GM19043 (cell line): ENCODE results near the gene FHOD3.

Source experiments
- ATAC-seq: cut with Tn5 transposase; IDR thresholded peaks from one replicate; pipeline ENCODE4 v1.9.1; 2021; ENCODE audit warnings: low read depth; ENCODE audit not compliant: unreplicated experiment

Gene FHOD3

GRCh38 chr18:36602620-36603019 lies 305.1 kb downstream of the FHOD3 start:
- no peak for ATAC-seq

- ATAC-seq = no peak
These were observed 310.6 kb downstream of the FHOD3 start for GRCh38 chr18:36608107-36608506.

DNA sequence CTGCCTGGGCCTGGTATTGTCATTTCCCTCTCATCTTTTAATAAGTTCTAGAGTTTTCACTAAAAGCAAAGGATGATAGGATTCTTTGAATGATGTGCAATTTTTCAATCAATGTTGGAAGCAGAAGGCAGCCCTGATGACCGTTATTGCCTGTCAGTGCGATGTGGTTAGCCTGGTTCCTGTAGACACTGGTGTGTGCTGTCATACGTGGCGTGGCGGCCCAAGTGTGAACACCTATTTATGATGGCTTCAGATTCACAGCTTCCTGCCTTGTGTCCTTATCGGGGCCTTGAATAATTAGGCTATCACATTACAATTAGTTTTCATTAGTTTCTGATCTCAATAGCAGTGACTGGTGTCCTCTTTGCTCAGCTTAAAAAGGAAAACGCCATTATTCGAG lies 312.7 kb downstream of the FHOD3 start:
- no peak for ATAC-seq

DNA sequence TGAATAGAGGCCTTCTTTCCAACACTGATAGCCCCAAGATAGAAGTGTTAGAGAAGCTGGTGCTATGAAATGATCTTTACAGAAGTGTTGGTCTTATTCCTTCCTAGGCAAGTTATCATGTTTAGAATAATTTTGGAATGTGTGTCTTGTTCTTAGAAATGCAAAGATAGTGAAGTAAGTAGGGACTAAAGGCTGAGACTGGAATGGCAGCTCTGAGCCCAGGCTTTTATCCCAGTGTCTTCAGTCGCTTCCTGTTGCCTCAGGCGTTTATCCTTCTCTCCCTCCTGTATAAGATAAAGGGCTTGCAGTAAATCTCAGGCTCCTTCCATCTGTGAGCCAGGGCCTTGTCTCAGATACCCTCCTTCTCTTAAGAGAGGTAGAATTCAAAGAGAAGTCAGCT lies 313.1 kb downstream of the FHOD3 start:
- ATAC-seq = no peak

DNA sequence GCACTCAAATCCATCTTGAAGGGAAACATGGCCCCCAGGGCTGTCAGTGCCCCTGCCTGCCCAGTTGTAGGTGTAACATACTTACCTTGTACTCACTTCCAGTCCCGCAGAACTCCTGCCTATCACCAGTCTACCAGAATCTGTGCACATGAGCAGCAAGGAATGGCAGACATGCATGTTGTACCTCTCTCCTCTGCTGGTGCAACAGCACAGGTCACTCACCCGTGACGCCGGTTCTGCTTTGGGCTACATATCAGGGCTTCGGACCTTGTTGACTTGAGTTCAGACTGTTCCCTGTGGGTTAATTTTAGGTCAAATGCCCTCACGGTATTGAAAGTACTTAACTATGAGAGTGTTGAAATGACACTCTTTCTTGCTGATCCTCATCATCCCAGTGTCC lies 315.6 kb downstream of the FHOD3 start:
- no peak for ATAC-seq

- ATAC-seq = no peak
These were observed 316.3 kb downstream of the FHOD3 start for GRCh38 chr18:36613810-36614209.

DNA sequence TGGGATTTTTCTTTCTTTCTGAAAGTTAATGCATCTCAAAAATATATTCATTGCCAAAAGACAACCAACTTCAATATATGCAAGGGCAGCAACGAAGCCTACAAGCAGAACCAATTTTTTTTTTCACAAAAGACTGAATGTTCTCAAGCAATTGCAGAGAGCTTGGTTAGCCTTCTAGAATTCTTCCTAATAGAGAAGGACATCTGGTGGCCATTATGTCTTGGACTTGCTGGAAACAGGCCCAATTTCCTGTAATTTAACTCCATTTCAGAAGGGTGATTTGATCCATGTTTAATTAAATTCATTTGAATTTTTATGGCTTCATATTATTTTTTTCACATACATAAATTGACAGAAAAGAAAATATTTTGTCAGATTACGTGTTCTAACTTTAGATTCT lies 323.3 kb downstream of the FHOD3 start:
- ATAC-seq = no peak

GRCh38 chr18:36622610-36623009 lies 325.1 kb downstream of the FHOD3 start:
- no peak for ATAC-seq

DNA sequence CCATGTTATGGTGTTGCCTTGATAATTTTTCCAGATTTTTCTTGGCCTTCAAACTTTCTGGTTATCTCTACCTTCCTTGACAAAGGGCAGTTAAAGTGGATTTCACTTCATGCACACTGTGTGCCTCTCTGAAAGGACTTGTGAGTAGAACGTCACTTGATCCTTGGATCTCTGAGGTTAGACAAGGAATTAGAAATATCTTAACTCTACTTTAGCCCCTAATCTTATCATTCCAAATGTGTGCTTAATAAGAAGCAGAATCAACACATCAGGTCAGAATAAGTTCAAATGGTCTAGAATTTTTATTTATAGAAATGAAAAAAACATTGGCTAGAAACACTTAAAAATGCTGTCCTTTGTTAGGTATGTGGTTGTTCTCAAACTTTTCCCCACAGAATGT lies 325.6 kb downstream of the FHOD3 start:
- no peak for ATAC-seq

DNA sequence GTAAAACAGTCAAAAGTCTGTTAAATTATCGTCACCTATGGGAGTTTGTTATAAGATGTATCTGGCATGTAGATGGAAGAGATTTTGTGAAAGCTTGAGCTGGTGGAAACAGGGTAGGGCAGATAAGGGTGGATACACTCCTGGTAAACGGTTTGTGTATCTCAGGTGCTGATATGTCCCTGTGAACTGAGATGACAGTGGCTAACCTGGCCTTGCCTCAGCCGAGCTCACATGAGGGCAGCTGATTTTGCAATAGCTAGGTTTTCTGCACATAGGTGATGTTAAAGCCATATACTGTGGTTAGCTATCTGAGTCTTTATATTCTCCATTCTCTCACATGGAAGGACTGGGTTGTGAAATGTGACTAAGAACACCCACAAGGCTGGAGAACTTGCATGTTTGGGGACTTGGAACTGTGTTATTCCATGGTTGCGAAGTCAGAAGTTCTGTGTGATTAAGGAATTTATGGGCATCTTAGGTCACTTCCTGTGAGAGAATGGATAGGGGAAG lies 326.2 kb downstream of the FHOD3 start:
- no peak for ATAC-seq

DNA sequence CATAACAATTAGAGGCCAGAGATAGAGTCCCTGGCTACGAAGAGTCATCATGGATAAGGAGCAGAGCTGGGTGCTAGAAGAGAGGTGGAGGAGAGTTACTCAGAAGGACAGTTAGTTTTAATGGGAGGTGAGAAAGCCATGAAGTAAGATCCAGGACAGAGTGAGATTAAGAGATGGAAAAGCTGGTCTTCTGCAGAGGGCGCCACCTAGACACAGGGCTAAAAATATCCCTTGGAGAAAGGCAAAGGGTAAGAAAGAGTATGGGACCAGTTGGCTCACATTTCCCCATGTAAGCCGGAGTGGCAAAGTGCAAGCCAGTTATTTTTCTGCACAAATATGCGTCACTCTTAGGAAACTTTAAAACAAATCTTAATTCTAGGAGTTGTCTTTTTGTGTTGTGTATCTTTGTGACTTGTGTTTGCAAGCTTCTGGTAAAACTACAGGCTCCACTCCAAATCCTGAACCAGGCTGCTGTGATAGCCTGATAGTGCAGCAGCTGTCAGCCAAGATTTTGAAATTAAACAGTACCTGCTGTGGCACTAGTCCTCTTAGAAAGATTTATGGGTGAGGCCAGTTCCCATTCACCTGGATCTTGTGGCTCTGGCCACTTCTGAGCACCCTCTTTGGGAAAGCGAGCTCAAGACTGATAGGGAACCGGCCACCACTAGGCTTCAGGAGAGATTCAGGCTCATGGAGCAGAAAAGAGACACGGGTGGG lies 327.1 kb downstream of the FHOD3 start:
- ATAC-seq = no peak

DNA sequence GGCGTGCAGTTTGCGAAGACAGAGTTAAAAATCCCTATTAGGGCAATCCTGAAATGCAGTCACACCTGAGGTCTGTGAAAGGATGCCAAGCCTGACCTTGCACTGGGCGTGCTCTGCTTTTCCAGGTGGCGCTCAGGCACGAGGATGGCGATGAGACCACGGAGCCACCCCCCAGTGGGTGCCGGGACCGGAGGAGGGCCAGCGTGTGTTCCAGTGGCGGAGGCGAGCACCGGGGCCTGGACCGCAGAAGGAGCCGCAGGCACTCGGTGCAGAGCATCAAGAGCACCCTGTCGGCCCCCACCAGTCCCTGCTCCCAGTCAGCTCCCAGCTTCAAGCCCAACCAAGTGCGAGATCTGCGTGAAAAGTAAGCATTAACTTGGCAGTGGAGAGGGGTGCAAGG lies 327.9 kb downstream of the FHOD3 start:
- no peak for ATAC-seq

DNA sequence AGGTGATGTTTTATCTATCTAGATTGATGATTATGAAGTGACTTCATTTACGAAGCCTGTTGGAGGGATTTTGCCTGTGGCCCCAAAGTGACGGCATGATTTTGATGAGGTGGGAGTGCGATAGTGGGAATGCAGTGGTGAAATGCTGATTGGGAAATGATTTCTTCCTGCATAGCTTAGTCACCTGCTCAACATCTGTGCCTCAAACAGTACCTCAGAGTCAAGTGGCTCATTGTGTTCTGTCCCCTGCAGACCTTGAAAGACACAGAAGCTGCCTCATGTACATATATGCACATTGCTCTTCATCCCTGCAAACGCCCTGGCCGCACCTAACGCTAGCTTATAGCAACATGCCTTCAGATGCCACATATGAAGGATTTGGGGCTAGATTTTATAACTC lies 330.1 kb downstream of the FHOD3 start:
- no peak for ATAC-seq

GRCh38 chr18:36628435-36629137 lies 331.1 kb downstream of the FHOD3 start:
- no peak for ATAC-seq

- no peak for ATAC-seq
These were observed 331.6 kb downstream of the FHOD3 start for GRCh38 chr18:36629138-36629530.

DNA sequence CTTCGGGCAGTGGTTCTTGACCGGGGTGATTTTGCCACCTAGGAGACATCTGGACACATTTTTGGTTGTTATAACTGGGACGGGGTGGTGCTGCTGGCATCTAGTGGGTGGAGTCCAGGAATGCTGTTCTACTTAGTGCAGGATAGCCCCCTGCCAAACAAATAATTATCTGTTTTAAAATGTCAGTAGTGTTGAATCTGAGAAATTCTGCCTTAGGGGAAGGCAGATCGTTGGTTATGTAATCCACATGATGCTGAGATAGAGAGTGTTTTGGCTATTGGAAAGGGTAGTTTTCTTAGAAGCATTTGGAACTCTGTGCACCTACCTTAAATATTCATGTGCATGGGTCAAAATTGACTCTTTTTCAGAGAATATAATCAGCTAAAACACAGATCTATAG lies 332.3 kb downstream of the FHOD3 start:
- ATAC-seq = no peak

DNA sequence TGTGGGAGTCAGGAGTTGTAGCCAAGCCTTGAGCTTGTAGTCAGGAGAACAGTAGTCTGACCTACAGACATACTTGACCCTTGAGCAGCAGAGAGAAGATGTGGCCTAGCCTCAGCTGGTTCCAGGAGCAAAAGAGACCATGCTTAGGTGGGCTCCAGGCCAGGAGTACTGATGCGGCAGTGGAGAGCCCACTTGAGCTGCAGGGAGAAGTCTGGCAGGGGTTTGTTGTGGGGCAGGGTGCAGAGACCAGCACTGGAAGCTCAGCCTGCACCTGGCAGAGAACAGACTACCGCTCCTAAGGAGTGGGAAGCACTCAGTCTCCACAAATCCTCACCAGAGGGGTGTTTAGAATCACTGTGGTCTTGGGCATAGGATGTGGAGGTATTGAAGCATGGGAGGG lies 333.4 kb downstream of the FHOD3 start:
- no peak for ATAC-seq

DNA sequence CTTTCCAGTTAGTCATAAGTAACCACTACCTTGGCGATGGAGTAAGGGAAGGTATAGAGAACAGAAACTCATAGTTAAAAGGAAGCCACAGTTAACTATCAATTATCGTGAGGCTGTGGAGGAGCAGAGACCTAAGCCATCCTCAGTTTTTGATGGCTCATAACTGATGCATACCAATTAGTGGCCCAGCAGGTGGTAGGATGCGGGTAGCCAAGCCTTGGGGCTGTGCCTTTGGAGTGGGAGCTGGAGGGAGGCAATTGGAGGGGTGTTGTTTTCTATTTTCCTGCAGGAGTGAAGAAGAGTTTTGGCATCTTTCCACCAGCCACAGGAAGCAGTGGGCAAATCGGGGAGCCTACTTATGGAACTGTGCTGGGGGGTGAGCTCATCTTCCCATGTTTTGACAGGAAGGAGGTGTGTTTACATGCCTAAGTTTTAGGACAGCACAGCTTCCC lies 336.5 kb downstream of the FHOD3 start:
- ATAC-seq = no peak

- no peak for ATAC-seq
These were observed 337.2 kb downstream of the FHOD3 start for GRCh38 chr18:36634573-36635216.

DNA sequence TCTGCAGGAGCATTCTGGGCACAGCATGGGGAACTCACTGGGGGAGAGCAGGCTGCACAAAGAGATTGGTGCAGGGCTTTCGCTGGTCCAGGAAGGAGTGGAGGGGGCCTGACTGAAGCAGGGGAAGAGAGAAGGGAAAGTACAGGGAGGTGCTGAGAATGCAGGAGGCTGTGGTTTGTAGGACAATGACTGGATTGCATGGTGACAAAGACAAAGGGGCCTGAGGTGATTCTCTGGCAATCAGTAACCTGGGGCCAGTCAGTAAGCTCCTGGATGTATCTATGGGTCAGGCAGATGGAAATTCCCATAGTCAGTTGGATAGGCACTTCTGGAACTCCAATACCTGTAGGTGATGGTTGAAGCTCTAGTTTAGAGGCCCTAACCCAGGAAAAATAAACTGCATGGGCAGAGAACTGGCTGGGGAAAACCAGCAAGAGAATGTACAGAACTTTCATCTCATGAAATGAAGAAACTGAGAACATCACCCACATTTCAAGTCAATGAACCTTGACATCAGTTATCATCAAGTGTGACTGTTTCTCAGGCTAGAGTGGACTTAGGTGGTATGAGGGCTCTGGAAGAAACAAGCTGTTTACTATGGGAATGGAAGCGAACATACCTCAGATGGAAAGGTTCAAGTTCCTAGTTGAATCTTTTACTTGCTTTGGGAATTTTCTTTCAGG lies 338.0 kb downstream of the FHOD3 start:
- peak; percentile 26 for ATAC-seq

DNA sequence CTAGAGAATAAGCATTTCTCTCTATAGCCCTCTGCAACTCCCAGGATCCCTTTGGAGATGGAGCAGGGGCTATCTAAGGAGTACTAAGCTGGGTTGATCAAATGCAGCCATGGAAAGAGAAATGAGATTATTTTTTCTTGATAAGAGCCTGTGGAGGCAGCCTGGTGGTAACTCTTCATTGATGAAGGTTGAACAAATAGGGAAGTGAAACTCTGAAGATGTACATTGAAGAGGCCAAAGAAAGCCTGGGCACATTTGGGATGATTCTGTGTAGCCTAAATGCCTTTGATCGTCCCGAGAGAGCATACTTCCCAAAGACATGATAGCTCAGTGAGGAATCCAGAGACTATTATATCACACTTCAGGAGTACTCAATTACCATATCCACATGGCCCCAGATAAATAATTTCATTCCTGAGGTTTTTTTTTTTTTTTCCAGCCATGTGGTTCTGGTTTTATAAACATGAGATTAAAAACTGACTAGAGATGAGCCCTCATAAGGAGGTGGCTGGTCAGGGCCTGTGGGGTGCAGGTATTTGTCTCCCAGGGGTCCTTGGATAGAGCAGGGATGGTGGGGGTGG lies 338.8 kb downstream of the FHOD3 start:
- ATAC-seq = peak; percentile 25
